Ishikawa (cell line): ENCODE measurements around the gene STX8.

ENCODE experiments used
- CEBPB ChIP-seq: IDR thresholded peaks from 2 replicates; pipeline ENCODE4 v1.6.1; 2012
- CREB1 ChIP-seq: IDR thresholded peaks from 2 replicates; pipeline ENCODE4 v1.6.1; 2012; ENCODE audit warnings: low read depth
- EGR1 ChIP-seq: IDR thresholded peaks from 2 replicates; pipeline ENCODE4 v1.6.1; 2012
- EP300 ChIP-seq: IDR thresholded peaks from 2 replicates; pipeline ENCODE4 v1.6.1; 2012; ENCODE audit warnings: borderline replicate concordance
- FOXM1 ChIP-seq: IDR thresholded peaks from 2 replicates; pipeline ENCODE4 v1.6.1; 2012; ENCODE audit warnings: low read depth, borderline replicate concordance
- NFIC ChIP-seq: IDR thresholded peaks from 2 replicates; pipeline ENCODE4 v1.6.1; 2012
- RAD21 ChIP-seq: IDR thresholded peaks from 2 replicates; pipeline ENCODE4 v1.6.1; 2012; ENCODE audit warnings: low read depth
- REST ChIP-seq: IDR thresholded peaks from 2 replicates; pipeline ENCODE4 v1.6.1; 2012; ENCODE audit warnings: low read depth, mild to moderate bottlenecking
- TAF1 ChIP-seq: IDR thresholded peaks from 2 replicates; pipeline ENCODE4 v1.6.1; 2012; ENCODE audit warnings: low read depth, mild to moderate bottlenecking
- TCF12 ChIP-seq: IDR thresholded peaks from 2 replicates; pipeline ENCODE4 v1.6.1; 2012; ENCODE audit warnings: low read depth
- TEAD4 ChIP-seq: IDR thresholded peaks from 2 replicates; pipeline ENCODE4 v1.6.1; 2012
- USF1 ChIP-seq: IDR thresholded peaks from 2 replicates; pipeline ENCODE4 v1.6.1; 2012
- YY1 ChIP-seq: IDR thresholded peaks from 2 replicates; pipeline ENCODE4 v1.6.1; 2012; ENCODE audit warnings: low read depth
- ZBTB7A ChIP-seq: IDR thresholded peaks from 2 replicates; pipeline ENCODE4 v1.6.1; 2012; ENCODE audit warnings: low read depth
- TF ChIP-seq, protein P1 (sequence below): IDR thresholded peaks from 2 replicates; pipeline ENCODE4 v1.6.1; 2012

The STX8 gene

DNA sequence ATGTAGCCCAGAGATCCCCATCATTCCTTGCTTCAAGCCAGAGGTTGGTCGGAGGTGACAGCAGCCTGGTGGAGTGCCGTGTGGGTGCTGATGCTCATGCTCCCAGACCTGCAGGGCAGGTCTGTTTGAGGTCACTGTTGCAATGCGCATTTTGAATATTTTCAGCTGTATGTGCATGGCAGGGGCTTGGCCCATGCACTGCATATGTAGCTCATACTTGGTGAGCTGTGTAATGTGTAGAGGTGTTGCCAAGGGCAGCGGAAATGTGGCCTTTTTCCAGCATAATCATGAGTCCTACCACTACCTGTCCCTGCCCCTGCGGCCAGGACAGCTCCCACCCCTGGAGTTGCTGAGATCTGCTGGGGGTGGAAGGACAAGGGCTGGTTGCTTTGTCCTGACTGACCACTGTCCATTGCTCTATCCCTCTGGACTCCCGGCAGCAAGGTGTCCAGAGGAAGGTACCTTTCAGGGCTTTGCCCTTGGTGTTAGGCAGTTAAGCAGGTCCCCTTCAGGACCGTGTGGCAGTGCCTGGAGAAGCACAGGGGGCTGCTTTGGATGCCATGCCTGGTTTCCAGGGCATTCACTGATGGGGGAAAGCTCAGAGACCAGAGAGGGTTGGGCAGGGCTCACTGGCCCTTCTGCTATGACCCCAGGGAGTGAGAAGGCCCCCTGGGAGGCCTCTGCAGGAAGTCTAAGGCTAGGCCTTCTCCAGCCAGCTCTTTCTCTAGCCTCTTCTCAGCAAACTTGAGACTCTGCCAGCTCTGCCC lies 339.2 kb downstream of the STX8 start:
- TF ChIP-seq NFIC (0 out of 2 replicates have a peak, but pooled peaks have one; percentile 9), CEBPB (0 out of 2 replicates have a peak, but pooled peaks have one; percentile 8), ZBTB7A (no peak), TAF1 (no peak)
- TF ChIP-seq, protein P1, sequence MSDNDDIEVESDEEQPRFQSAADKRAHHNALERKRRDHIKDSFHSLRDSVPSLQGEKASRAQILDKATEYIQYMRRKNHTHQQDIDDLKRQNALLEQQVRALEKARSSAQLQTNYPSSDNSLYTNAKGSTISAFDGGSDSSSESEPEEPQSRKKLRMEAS: 0 out of 2 replicates have a peak, but pooled peaks have one; percentile 25

DNA sequence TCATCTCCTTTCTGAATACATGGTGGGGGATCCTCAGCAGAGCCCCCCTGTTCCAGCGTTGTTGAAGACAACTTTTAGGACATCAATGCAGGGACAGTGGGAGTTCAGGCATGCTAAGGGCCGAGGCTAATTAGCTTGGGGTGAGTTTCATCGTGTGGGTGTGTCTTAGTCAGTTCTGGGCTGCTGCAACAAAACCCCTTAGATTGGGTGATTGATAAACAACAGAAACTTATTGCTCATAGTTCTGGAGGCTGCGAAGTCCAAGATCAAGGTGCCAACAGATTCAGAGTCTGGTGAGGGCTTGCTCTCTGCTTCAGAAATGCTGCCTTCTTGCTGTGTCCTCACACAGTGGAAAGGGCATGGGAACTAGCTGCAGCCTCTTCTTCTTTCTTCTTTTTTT lies 340.3 kb downstream of the STX8 start:
- TF ChIP-seq TEAD4 (no peak), ZBTB7A (no peak), CEBPB (no peak), NFIC (no peak), EP300 (no peak), CREB1 (no peak), FOXM1 (no peak), RAD21 (no peak), TAF1 (no peak), EGR1 (no peak), REST (no peak)

- no peak for TF ChIP-seq TCF12
- TF ChIP-seq, protein P1: no peak
- no peak for TF ChIP-seq TAF1
- TF ChIP-seq NFIC: no peak
- TF ChIP-seq EGR1: no peak
- TF ChIP-seq YY1: no peak
- TF ChIP-seq USF1: no peak
- TF ChIP-seq REST: no peak
Measured at GRCh38 chr17:9234389-9234945, 341.2 kb downstream of the STX8 start.

GRCh38 chr17:9233761-9234160 lies 341.9 kb downstream of the STX8 start:
- TF ChIP-seq, protein P1: no peak
- TF ChIP-seq TCF12: no peak
- no peak for TF ChIP-seq REST
- TF ChIP-seq TAF1: no peak
- TF ChIP-seq TEAD4: no peak
- TF ChIP-seq EGR1: no peak
- no peak for TF ChIP-seq RAD21
- TF ChIP-seq CEBPB: no peak
- TF ChIP-seq EP300: no peak
- TF ChIP-seq USF1: no peak
- TF ChIP-seq FOXM1: no peak
- TF ChIP-seq NFIC: no peak
- TF ChIP-seq YY1: no peak
- TF ChIP-seq CREB1: no peak
- TF ChIP-seq ZBTB7A: no peak
